Measurements from ENCODE around the gene GALNT18.

The GALNT18 gene

GRCh38 chr11:11621573-11622339 lies at the start of gene GALNT18:
Gene GALNT18, minus strand, starts transcription at chr11:11622005.
- DNase-seq: peak; percentile 86

GRCh38 chr11:11670574-11670973 lies 48.8 kb upstream of the GALNT18 start:
- DNase-seq: no peak

- DNase-seq: no peak
Measured at GRCh38 chr11:11669233-11669846, 47.5 kb upstream of the GALNT18 start.

GRCh38 chr11:11668781-11669180 lies 47.0 kb upstream of the GALNT18 start:
- no peak for DNase-seq

- DNase-seq: no peak
Measured at GRCh38 chr11:11668274-11668673, 46.5 kb upstream of the GALNT18 start.

DNA sequence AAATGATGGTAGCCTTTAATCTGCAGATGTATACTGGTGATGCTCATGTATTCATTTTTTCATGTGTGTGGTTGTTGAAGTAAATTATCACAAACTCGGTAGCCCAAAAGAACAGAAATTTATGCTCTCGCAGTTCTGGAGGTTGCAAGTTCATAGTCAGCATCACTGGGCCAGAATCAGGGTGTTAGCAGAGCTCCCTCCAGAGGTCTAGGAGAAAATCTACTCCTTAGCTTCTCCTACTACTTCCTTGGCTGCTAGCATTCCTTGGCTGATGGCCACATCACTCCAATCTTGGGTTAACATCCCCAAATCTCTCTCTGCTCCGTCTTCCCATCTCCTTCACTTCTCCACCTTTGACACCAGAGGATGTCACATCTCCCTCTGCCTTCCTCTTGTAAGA lies 45.3 kb upstream of the GALNT18 start:
- DNase-seq: no peak

- no peak for DNase-seq
Measured at GRCh38 chr11:11665407-11665806, 43.6 kb upstream of the GALNT18 start.

- no peak for DNase-seq
Measured at GRCh38 chr11:11663907-11664306, 42.1 kb upstream of the GALNT18 start.

GRCh38 chr11:11662578-11662977 lies 40.8 kb upstream of the GALNT18 start:
- no peak for DNase-seq

- no peak for DNase-seq
Measured at GRCh38 chr11:11661326-11662040, 39.7 kb upstream of the GALNT18 start.

- no peak for DNase-seq
Measured at GRCh38 chr11:11660363-11660740, 38.5 kb upstream of the GALNT18 start.

- DNase-seq: no peak
Measured at GRCh38 chr11:11659567-11660362, 38.0 kb upstream of the GALNT18 start.

DNA sequence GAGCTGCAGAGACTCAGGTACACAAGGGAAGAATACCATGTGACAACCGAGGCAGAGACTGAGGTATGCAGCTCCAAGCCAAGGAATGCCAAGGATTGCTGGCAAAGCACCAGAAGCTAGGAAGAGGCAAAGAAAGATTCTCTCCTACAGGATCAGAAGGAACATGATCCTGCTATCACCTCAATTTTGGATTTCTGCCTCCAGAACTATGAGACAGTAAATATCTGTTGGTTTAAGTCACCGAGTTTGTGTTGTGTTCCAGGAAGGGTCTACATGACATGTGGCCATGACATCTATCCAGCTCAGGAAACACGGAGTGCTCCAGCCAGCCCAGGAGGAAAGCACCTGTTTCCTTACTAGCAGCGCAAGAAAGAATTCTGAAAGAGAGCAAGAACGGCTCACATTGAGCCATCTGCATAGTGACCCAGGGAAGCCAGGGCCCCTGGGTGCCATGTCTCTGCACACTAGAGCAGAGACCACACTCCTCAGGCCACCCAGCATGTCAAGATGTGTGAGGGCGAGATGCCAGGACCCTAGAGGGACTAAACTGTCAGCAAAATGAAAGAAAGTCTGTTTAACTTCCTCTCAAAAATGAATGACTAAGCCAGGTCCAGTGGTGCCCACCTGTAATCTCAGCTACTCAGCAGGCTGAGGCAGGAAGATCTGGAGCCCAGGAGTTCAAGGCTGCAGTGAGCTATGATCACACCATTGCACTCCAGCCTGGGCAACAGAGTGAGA lies 35.6 kb upstream of the GALNT18 start:
- DNase-seq: no peak

GRCh38 chr11:11641581-11641980 lies 19.8 kb upstream of the GALNT18 start:
- DNase-seq: no peak

DNA sequence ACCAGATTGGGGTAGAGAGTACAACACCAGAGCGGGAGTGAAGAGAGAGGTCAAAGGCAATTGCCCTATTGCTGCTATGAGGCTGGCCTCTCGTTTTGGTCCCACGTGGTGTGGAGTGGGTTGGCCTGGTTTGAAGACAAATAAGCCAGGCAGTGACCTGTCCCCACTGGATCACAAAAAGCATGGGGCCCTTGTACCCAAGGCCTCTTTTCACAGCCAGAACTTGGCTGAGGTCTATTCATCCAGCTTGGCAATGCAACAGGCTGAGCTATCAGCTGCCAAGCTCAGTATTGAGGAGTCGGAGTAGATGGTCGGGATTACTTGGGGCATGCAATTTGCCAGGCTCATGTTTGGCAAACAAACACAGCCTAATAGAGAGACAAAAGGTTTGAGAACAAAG lies 19.2 kb upstream of the GALNT18 start:
- DNase-seq: no peak

- no peak for DNase-seq
Measured at GRCh38 chr11:11640152-11640551, 18.3 kb upstream of the GALNT18 start.

GRCh38 chr11:11636671-11637070 lies 14.9 kb upstream of the GALNT18 start:
- no peak for DNase-seq

DNA sequence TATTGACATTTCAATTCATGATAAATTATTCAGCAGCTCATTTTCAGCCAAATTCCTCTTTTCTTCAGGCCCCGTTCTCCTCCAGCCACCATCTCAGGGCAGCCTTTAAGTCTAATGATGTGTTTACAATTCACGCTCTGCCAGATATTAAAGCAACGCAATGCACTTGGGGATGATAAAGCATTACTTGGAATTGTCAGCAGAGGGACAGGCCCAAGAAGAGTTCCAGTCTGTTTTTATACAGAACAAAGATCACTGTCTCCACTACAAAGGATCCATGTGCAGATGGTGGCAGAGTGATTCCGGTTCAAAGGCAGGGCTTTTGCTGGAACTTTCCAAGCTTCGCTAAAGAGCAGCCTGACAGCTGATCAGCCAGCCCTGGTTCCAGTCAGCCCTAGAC lies 13.6 kb upstream of the GALNT18 start:
- DNase-seq: no peak

DNA sequence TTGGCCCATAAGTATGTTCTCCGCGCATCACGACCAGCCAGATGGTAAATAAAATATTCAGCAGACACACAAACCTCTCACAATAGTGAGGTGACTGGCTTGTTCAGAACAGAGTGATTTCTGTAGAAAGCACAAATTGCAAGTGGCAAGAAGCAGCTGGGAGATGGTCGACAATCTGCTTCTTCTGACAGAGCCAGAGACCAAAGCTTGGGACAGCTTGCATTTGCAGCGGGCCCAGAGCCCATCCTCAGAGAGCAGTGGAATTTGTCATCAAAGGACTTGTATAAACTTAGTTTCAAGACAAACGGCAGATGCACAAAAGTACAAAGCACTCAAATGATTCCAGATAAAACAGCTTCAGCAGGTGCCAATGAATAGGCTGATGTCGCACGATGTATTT lies 7.6 kb upstream of the GALNT18 start:
- no peak for DNase-seq

GRCh38 chr11:11628651-11629050 lies 6.8 kb upstream of the GALNT18 start:
- DNase-seq: no peak

- DNase-seq: no peak
Measured at GRCh38 chr11:11626128-11626527, 4.3 kb upstream of the GALNT18 start.

- no peak for DNase-seq
Measured at GRCh38 chr11:11624926-11625325, 3.1 kb upstream of the GALNT18 start.

DNA sequence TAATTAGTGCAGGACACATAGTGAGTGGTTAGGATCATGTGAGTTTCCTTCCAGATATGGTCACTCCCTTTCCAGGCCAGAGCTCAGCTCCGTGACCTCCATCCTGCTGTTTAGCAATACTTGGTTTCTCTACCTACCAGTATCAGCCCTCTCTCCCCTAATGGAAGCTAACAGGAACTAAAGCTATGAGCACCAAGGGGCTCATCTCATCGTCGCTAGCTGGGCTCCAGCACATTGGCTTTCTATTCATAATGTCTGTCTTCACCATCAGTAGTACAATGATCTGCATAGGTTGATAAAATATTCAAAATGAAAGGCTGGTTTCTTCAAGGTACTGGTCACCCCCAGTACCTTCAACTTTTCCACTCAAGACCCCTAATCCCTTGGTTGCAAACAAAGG lies 2.4 kb upstream of the GALNT18 start:
- DNase-seq: no peak
